DOHH2 (cell line): ENCODE results near the gene DENND1A.

Experiments used
- EZH2phosphoT487 ChIP-seq: fragments of 200-600 bp; sonication (generic); IDR thresholded peaks from 2 replicates; pipeline ENCODE4 v1.6.1; 2017; ENCODE audit warnings: borderline replicate concordance, mild to moderate bottlenecking, antibody characterized with exemption, low read length, moderate library complexity, mixed read lengths
- TF ChIP-seq, protein P1 (sequence below): fragments of 200-600 bp; sonication (generic); IDR thresholded peaks from one replicate; pipeline ENCODE4 v1.5.1; 2014; ENCODE audit warnings: antibody characterized with exemption, mild to moderate bottlenecking, low read depth, low read length; ENCODE audit not compliant: poor library complexity, severe bottlenecking

DNA sequence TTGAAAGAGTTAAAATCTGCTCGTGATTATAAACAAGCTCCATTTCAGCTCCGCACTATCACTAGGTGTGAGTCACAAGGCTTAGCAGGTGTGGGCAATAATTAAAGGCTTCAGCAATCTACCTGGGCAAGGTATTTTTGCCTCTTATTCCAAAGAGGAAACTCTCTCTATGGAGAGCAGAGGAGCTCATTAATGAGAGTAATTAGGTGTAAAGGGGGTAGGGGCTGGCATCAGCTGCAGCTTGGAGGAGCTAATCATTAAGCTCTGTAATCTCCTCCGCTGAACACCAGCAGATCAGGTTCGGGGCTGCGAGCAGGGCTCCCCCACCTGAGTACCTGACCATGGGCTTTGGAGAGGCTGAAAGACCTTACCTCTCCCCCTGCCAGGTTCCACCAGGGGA lies 444.7 kb downstream of the DENND1A start:
- TF ChIP-seq, protein P1, sequence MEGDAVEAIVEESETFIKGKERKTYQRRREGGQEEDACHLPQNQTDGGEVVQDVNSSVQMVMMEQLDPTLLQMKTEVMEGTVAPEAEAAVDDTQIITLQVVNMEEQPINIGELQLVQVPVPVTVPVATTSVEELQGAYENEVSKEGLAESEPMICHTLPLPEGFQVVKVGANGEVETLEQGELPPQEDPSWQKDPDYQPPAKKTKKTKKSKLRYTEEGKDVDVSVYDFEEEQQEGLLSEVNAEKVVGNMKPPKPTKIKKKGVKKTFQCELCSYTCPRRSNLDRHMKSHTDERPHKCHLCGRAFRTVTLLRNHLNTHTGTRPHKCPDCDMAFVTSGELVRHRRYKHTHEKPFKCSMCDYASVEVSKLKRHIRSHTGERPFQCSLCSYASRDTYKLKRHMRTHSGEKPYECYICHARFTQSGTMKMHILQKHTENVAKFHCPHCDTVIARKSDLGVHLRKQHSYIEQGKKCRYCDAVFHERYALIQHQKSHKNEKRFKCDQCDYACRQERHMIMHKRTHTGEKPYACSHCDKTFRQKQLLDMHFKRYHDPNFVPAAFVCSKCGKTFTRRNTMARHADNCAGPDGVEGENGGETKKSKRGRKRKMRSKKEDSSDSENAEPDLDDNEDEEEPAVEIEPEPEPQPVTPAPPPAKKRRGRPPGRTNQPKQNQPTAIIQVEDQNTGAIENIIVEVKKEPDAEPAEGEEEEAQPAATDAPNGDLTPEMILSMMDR, result no peak
- TF ChIP-seq EZH2phosphoT487, result no peak
